ENCODE measurements around the gene PHF12.

Gene PHF12

DNA sequence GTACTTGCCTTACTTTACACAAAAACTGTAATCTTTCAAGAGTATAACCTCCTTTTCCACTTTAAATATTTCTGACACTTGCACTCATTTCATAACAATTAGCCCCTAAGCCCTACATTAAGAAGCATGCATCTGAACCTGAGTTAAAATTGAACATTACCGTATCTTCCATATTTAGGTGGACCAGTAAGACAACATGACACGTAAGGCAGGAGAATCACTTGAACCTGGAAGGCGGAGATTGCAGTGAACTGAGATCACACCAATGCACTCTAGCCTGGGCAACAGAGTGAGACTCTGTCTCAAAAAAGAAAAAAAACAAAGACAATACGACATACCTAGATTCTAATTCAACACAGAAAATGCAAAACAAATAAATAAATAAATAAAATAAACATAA, 7.0 kb downstream of the PHF12 start:
- Histone ChIP-seq H4K20me1 (ENCODE audit: insufficient read depth, low read length) (peaks cover 86% of the 10 kb centered on the region), H3K27me3 (ENCODE audit: insufficient read depth, low read length, poor library complexity) (no peaks in the 10 kb centered on the region), H3K9me3 (ENCODE audit: insufficient read depth, low read length, severe bottlenecking) (no peaks in the 10 kb centered on the region), H3K4me3 (ENCODE audit: low read depth in 1 of 2, low read length in 2 of 2) (no peak overlapping the region), H3K4me1 (ENCODE audit: insufficient read depth, low read length) (peaks cover 29% of the 10 kb centered on the region), H2AFZ (ENCODE audit: low read depth, low read length) (no peak overlapping the region), H3K36me3 (ENCODE audit: insufficient read depth, low read length) (peaks cover 79% of the 10 kb centered on the region), H3K27ac (ENCODE audit: low read length) (no peak overlapping the region), H3K9ac (ENCODE audit: low read depth, low read length) (no peak overlapping the region), H3K4me2 (ENCODE audit: insufficient read depth, low read length) (no peak overlapping the region), H3K79me2 (ENCODE audit: insufficient read depth, low read length) (peaks cover 100% of the 10 kb centered on the region)
- TF ChIP-seq EZH2 (IDR thresholded peaks at IDR 0.05; ENCODE audit: borderline replicate concordance, low read depth, low read length, severe bottlenecking): no peak
- TF ChIP-seq, protein P1, sequence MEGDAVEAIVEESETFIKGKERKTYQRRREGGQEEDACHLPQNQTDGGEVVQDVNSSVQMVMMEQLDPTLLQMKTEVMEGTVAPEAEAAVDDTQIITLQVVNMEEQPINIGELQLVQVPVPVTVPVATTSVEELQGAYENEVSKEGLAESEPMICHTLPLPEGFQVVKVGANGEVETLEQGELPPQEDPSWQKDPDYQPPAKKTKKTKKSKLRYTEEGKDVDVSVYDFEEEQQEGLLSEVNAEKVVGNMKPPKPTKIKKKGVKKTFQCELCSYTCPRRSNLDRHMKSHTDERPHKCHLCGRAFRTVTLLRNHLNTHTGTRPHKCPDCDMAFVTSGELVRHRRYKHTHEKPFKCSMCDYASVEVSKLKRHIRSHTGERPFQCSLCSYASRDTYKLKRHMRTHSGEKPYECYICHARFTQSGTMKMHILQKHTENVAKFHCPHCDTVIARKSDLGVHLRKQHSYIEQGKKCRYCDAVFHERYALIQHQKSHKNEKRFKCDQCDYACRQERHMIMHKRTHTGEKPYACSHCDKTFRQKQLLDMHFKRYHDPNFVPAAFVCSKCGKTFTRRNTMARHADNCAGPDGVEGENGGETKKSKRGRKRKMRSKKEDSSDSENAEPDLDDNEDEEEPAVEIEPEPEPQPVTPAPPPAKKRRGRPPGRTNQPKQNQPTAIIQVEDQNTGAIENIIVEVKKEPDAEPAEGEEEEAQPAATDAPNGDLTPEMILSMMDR (IDR thresholded peaks at IDR 0.05; ENCODE audit: borderline replicate concordance, extremely low read depth, low read length, poor library complexity, severe bottlenecking): no peak
- DNase-seq (no peak), ATAC-seq (ENCODE audit: insufficient read depth, low read depth) (no peak)

DNA sequence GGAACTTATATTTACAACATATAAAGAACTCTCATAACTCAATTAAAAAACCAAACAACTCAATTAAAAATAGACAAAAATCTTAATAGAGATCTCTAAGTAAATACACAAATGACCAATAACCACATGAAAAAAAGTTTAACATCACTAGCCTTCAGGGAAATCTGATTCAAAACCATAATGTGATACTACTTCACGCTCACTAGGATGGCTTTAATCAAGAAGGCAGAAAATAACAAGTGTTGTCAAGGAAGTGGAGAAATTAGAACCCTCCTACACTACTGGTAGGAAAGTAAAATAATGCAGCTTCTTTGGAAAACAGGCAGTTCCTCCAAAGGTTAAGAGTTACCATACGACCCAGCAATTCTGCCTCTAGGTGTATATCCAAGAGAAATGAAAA, 8.4 kb downstream of the PHF12 start:
- Histone ChIP-seq H2AFZ (ENCODE audit: low read depth, low read length) (no peak overlapping the region), H3K79me2 (ENCODE audit: insufficient read depth, low read length) (peaks cover 100% of the 10 kb centered on the region), H3K4me2 (ENCODE audit: insufficient read depth, low read length) (no peak overlapping the region), H3K36me3 (ENCODE audit: insufficient read depth, low read length) (peaks cover 76% of the 10 kb centered on the region), H3K27ac (ENCODE audit: low read length) (no peak overlapping the region), H3K9ac (ENCODE audit: low read depth, low read length) (no peak overlapping the region), H3K4me1 (ENCODE audit: insufficient read depth, low read length) (peaks cover 18% of the 10 kb centered on the region), H3K27me3 (ENCODE audit: insufficient read depth, low read length, poor library complexity) (no peaks in the 10 kb centered on the region), H3K9me3 (ENCODE audit: insufficient read depth, low read length, severe bottlenecking) (no peaks in the 10 kb centered on the region), H3K4me3 (ENCODE audit: low read depth in 1 of 2, low read length in 2 of 2) (no peak overlapping the region), H4K20me1 (ENCODE audit: insufficient read depth, low read length) (peaks cover 86% of the 10 kb centered on the region)
- DNase-seq (no peak), ATAC-seq (ENCODE audit: insufficient read depth, low read depth) (no peak)
- TF ChIP-seq, protein P1 (IDR thresholded peaks at IDR 0.05; ENCODE audit: borderline replicate concordance, extremely low read depth, low read length, poor library complexity, severe bottlenecking): no peak
- no peak for TF ChIP-seq EZH2 (IDR thresholded peaks at IDR 0.05; ENCODE audit: borderline replicate concordance, low read depth, low read length, severe bottlenecking)

DNA sequence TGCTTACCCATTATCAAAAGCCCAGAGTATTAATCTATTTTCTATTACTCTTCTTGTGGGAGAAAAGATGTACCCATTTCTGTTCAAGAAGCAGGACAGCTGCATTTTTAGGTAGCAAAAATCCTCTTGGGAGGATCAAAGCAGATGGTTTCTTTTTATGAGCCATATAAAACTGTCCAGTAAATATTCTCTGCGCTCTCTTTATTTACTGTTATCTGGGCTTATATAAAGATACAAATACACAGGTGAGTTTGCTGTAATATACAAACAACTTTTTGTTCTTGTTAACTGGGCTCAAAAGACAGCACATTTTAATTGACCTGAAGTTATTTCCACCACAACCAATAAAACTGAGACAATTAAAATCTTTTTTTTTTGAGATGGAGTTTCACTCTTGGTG, 10.1 kb downstream of the PHF12 start:
- DNase-seq (no peak), ATAC-seq (ENCODE audit: insufficient read depth, low read depth) (no peak)
- H2AFZ ChIP-seq (ENCODE audit: low read depth, low read length): no peak overlapping the region
- peaks cover 76% of the 10 kb centered on the region for H3K36me3 ChIP-seq (ENCODE audit: insufficient read depth, low read length)
- no peak overlapping the region for H3K9ac ChIP-seq (ENCODE audit: low read depth, low read length)
- H4K20me1 ChIP-seq (ENCODE audit: insufficient read depth, low read length): peaks cover 89% of the 10 kb centered on the region
- H3K4me2 ChIP-seq (ENCODE audit: insufficient read depth, low read length): no peak overlapping the region
- H3K9me3 ChIP-seq (ENCODE audit: insufficient read depth, low read length, severe bottlenecking): no peaks in the 10 kb centered on the region
- peaks cover 4% of the 10 kb centered on the region for H3K4me1 ChIP-seq (ENCODE audit: insufficient read depth, low read length)
- no peak overlapping the region for H3K27ac ChIP-seq (ENCODE audit: low read length)
- TF ChIP-seq, protein P1 (IDR thresholded peaks at IDR 0.05; ENCODE audit: borderline replicate concordance, extremely low read depth, low read length, poor library complexity, severe bottlenecking): no peak
- TF ChIP-seq EZH2 (IDR thresholded peaks at IDR 0.05; ENCODE audit: borderline replicate concordance, low read depth, low read length, severe bottlenecking): no peak
- H3K27me3 ChIP-seq (ENCODE audit: insufficient read depth, low read length, poor library complexity): no peaks in the 10 kb centered on the region
- H3K4me3 ChIP-seq (ENCODE audit: low read depth in 1 of 2, low read length in 2 of 2): no peak overlapping the region
- H3K79me2 ChIP-seq (ENCODE audit: insufficient read depth, low read length): peaks cover 100% of the 10 kb centered on the region

DNA sequence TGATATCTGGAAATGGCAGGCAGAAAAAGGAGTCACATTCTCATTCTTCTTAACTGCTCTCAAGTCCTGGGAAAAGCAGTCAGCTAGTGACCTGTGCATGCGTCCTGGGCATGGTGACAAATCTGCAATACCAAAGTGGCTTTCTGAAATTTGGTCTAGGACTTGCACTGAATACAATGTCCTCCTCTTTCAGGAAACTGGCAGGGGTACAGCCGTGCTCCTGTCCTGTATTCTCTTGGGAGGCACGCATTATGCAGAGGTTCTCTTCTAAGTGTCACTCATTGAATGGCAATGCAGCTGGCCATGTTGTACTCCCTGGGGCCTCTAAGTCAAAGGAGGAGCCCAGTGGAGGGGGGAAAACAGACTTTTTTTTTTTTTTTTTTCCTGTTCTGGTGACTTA, 10.6 kb downstream of the PHF12 start:
- no peaks in the 10 kb centered on the region for H3K27me3 ChIP-seq (ENCODE audit: insufficient read depth, low read length, poor library complexity)
- H3K9ac ChIP-seq (ENCODE audit: low read depth, low read length): no peak overlapping the region
- TF ChIP-seq, protein P1 (IDR thresholded peaks at IDR 0.05; ENCODE audit: borderline replicate concordance, extremely low read depth, low read length, poor library complexity, severe bottlenecking): no peak
- no peak for TF ChIP-seq EZH2 (IDR thresholded peaks at IDR 0.05; ENCODE audit: borderline replicate concordance, low read depth, low read length, severe bottlenecking)
- peaks cover 76% of the 10 kb centered on the region for H3K36me3 ChIP-seq (ENCODE audit: insufficient read depth, low read length)
- no peaks in the 10 kb centered on the region for H3K9me3 ChIP-seq (ENCODE audit: insufficient read depth, low read length, severe bottlenecking)
- no peak overlapping the region for H3K4me3 ChIP-seq (ENCODE audit: low read depth in 1 of 2, low read length in 2 of 2)
- peaks cover 92% of the 10 kb centered on the region for H4K20me1 ChIP-seq (ENCODE audit: insufficient read depth, low read length)
- H3K4me1 ChIP-seq (ENCODE audit: insufficient read depth, low read length): no peaks in the 10 kb centered on the region
- H3K27ac ChIP-seq (ENCODE audit: low read length): no peak overlapping the region
- DNase-seq: no peak
- no peak for ATAC-seq (ENCODE audit: insufficient read depth, low read depth)
- no peak overlapping the region for H2AFZ ChIP-seq (ENCODE audit: low read depth, low read length)
- H3K4me2 ChIP-seq (ENCODE audit: insufficient read depth, low read length): no peak overlapping the region
- H3K79me2 ChIP-seq (ENCODE audit: insufficient read depth, low read length): peaks cover 100% of the 10 kb centered on the region

All from DND-41 (cell line).